Activated CD8-positive, alpha-beta T cell treated with anti-CD3 and anti-CD28 coated beads, Interleukin-2, amount 10 ng/mL, durations not matched to agents 7 days and 5 days (primary cell): ENCODE measurements around the gene MMD. TPM values are rescaled to one million over a fixed set of nuclear protein-coding genes. Genes with fewer than 3 reads are reported as not detected.
A peak's percentile ranks its signal among the peaks of the same experiment; 100 is the strongest.
"Not testable (repeated sequence)": the region's sequence is repeated elsewhere in the genome, so short reads cannot be mapped to it uniquely, and the experiment has no call there.

Experiments
- ATAC-seq: fragments of 150-1000 bp; cut with Tn5 transposase; one replicate; pipeline ENCODE4 v1.10.0; 2021; ENCODE audit warnings: moderate library complexity
- CTCF ChIA-PET: fragments of 350-600 bp; sonication (Branson Sonifier 250); formaldehyde crosslinking; loops from one replicate; lab custom pipeline; 2021; ENCODE audit warnings: antibody characterized with exemption; lab: Charles Lee
- POLR2A ChIA-PET: fragments of 350-600 bp; sonication (Branson Sonifier 250); formaldehyde crosslinking; loops from one replicate; lab custom pipeline; 2021; ENCODE audit warnings: antibody characterized with exemption; lab: Charles Lee
- DNase-seq: peaks from one replicate; pipeline ENCODE4 v3.0.0-alpha.2; 2020
- H3K27ac Mint-ChIP-seq: one replicate; pipeline ENCODE4 v1.8.0; 2021; ENCODE audit warnings: mild to moderate bottlenecking, mixed read lengths
- H3K27me3 Mint-ChIP-seq: one replicate; pipeline ENCODE4 v1.8.0; 2021; ENCODE audit warnings: low read depth, mixed read lengths
- H3K36me3 Mint-ChIP-seq: one replicate; pipeline ENCODE4 v1.8.0; 2021; ENCODE audit warnings: low read depth, mixed read lengths
- H3K4me1 Mint-ChIP-seq: one replicate; pipeline ENCODE4 v1.8.0; 2021; ENCODE audit warnings: low read depth, mixed read lengths
- H3K4me3 Mint-ChIP-seq: one replicate; pipeline ENCODE4 v1.8.0; 2021; ENCODE audit warnings: mild to moderate bottlenecking, mixed read lengths
- H3K9me3 Mint-ChIP-seq: one replicate; pipeline ENCODE4 v1.8.0; 2022; ENCODE audit warnings: mixed read lengths; ENCODE audit not compliant: insufficient read depth
- total RNA-seq, 2 experiments: library from RNA; stranded (reverse); gene quantifications; one replicate each; pipeline ENCODE4 v1.2.3, GENCODE V29; 2021

MMD gene, protein sequence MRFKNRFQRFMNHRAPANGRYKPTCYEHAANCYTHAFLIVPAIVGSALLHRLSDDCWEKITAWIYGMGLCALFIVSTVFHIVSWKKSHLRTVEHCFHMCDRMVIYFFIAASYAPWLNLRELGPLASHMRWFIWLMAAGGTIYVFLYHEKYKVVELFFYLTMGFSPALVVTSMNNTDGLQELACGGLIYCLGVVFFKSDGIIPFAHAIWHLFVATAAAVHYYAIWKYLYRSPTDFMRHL
- 10 to 100 TPM; 39.4 to 41.3 TPM for total RNA-seq

DNA sequence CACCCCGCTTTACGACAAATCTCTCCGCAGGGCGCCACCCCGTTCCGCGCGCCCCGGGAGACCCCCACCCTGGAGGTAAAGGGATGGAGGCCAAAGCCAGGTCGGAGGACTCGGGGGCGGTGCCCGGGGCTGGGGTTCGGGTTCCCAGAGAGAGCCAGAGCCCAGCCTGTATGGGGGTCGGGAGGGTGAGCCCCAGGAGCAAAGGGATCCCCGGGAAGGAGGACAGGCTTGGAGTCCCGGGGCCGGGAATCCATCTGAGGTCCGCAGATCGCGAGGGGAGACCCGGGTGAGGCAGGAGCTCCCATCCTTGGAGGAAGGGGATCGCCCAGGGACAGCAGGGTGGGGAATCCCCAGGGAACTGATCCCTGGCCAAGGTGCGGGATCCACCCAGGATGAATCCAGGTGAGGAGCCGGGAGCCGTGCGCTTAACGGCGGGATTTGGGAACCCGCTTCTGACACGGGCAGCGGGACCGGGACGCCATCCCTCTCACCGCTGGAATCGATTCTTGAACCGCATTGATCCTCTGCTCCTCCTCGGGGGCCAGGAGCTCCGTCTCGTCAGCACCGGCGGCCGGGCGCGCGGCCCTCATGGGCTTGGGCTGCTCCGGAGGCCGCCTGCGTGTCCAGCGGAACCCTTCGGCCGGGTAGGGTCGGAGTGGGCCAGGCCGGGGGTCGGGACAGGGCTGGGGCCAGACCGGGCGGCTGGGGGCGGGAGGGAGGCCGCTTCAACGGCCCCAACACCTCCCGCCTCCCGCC, at the start of gene MMD:
MMD (minus strand) TSS at position 657 of the 756 bp plus-strand sequence; CDS start at position 517, 140 bp downstream.
- ChIA-PET POLR2A (interaction anchor here (0.6 to 1.7 kb wide), 8 partner anchors 10 to 453 kb away, joined by 3 to 10 read pairs (median 4); partner anchors contain the start of genes COX11, PCTP and STXBP4), CTCF (interaction anchor here (2.0 kb wide), 1 partner anchor 73 kb away, joined by 5 read pairs; no protein-coding TSS in a partner anchor)
- Mint-ChIP-seq H3K27ac (peak within 1 kb of the TSS; percentile 99), H3K4me3 (peak within 1 kb of the TSS; percentile 94), H3K27me3 (peaks cover 21% of the 10 kb centered on the region), H3K9me3 (peaks cover 5% of the 10 kb centered on the region), H3K36me3 (peaks cover 38% of the 10 kb centered on the region), H3K4me1 (peaks cover 46% of the 10 kb centered on the region)
- no peak for DNase-seq
- ATAC-seq = peak; percentile 9

DNA sequence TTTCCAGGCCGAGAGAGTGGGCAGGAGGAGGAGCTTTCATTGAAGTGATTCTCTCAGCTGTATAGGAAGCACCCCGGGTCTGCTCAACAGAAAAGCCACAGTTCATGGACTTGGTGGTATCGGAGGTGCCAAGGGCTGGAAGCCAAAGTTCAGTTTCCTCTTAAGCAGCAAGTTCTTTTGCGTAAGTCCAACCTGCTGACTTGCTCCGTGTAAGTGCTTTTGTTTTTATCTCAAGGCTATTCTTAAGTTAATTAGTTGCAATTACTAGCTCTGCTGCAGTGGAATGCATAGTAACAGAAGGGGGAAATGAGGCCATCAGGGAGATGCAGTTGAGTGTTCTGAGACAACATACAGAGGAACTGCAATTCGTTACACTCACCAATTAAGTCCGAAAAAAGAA, 45.0 kb upstream of the MMD start:
- peaks cover 3% of the 10 kb centered on the region for H3K27me3 Mint-ChIP-seq
- no peak for ATAC-seq
- no peak for DNase-seq
- CTCF ChIA-PET = interaction anchor here (1.0 kb wide), 1 partner anchor 47 kb away, joined by 5 read pairs; no protein-coding TSS in a partner anchor
- H3K4me1 Mint-ChIP-seq = peaks cover 12% of the 10 kb centered on the region
- H3K4me3 Mint-ChIP-seq = no peak overlapping the region
- H3K36me3 Mint-ChIP-seq = no peaks in the 10 kb centered on the region
- no peaks in the 10 kb centered on the region for H3K9me3 Mint-ChIP-seq
- no peak overlapping the region for H3K27ac Mint-ChIP-seq
- POLR2A ChIA-PET = no interaction called here

DNA sequence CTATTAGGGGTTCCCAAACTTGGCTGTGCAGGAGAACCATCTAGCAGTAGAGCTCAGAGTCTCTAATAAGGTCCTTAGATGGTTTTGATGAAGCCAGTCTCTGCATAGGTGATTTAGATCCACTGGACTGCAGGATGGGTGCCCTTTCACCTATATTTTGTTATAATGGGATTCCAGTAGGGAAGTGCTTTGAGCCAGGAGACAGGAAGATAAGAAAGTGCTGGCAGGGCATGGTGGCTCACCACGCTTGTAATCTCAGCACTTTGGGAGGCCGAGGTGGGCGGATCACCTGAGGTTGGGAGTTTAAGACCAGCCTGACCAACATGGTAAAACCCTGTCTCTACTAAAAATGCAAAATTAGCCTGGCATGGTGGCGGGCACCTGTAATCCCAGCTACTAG, 44.1 kb upstream of the MMD start:
- H3K9me3 Mint-ChIP-seq, POLR2A ChIA-PET, H3K36me3 Mint-ChIP-seq, H3K27ac Mint-ChIP-seq, DNase-seq, H3K27me3 Mint-ChIP-seq, H3K4me3 Mint-ChIP-seq, ATAC-seq: not testable (repeated sequence)
- H3K4me1 Mint-ChIP-seq = peaks cover 13% of the 10 kb centered on the region
- CTCF ChIA-PET = interaction anchor here (1.0 kb wide), 1 partner anchor 48 kb away, joined by 5 read pairs; no protein-coding TSS in a partner anchor

DNA sequence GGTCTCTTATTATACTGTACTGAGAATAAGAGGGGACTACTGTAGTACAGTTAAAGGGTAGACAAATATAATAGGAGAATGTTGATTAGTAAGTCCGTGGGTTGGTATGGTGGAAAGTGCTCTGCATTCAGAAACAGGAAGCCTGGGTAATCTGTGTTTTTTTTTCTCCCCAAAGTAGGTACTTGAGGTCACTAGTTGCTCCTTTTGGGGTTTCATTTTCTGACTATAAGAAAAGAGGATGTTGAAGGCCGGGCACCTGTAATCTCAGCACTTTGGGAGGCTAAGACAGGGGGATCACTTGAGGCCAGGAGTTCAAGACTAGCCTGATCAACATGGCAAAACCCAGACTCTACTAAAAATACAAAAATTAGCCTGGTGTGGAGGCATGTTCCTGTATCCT, 42.0 kb upstream of the MMD start:
- Mint-ChIP-seq H3K36me3 (no peaks in the 10 kb centered on the region), H3K27ac (peak overlapping the region; percentile 66), H3K4me3 (no peak overlapping the region), H3K9me3 (no peaks in the 10 kb centered on the region), H3K27me3 (peaks cover 3% of the 10 kb centered on the region), H3K4me1 (peaks cover 13% of the 10 kb centered on the region)
- POLR2A ChIA-PET = no interaction called here
- DNase-seq (peak; percentile 22), ATAC-seq (peak; percentile 30)
- CTCF ChIA-PET = interaction anchor here (0.7 to 1.8 kb wide), 3 partner anchors 43 to 138 kb away, joined by 3 to 4 read pairs (median 3); no protein-coding TSS in a partner anchor

DNA sequence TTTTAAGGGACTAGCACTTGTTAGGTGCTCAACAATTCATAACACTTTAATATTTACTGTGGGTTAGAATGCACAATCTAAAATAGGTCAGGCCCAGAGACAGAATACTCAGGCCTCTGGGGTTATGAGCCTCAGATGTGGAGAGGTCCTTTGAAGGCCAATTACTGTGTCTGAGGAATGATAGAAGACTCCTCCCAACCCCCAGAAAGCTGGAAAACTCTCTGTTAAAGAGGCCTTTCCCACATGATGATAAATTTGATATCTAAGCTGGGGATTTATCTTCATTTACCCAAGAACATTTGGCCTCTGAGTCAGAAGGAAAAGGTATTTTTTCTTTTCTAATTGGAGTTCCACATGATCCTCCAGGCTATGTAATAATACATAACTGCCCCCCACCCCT, 41.1 kb upstream of the MMD start:
- no peak overlapping the region for H3K4me3 Mint-ChIP-seq
- no peak overlapping the region for H3K27ac Mint-ChIP-seq
- CTCF ChIA-PET = interaction anchor here (0.7 kb wide), 1 partner anchor 52 kb away, joined by 3 read pairs; no protein-coding TSS in a partner anchor
- ATAC-seq (no peak), DNase-seq (no peak)
- no peaks in the 10 kb centered on the region for H3K9me3 Mint-ChIP-seq
- H3K36me3 Mint-ChIP-seq = no peaks in the 10 kb centered on the region
- POLR2A ChIA-PET = no interaction called here
- peaks cover 3% of the 10 kb centered on the region for H3K27me3 Mint-ChIP-seq
- H3K4me1 Mint-ChIP-seq = peaks cover 16% of the 10 kb centered on the region

DNA sequence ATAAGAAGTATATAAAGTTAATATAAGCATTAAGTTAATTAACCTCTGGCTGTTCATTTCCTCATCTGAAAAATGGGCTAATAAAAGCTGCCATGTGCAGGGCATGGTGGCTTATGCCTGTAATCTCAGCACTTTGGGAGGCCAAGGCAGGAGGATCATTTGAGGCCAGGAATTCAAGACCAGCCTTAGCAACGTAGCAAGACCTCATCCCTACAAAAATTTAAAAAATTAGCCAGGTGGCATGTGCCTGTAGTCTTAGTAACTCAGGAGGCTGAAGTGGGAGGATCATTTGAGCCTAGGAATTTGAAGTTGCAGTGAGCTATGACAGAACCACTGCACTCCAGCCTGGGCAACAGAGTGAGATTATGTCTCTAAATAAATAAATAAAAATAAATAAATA, 40.6 kb upstream of the MMD start:
- Mint-ChIP-seq H3K9me3 (no peaks in the 10 kb centered on the region), H3K4me1 (peaks cover 16% of the 10 kb centered on the region), H3K27ac (no peak overlapping the region), H3K4me3 (no peak overlapping the region), H3K27me3 (peaks cover 3% of the 10 kb centered on the region), H3K36me3 (no peaks in the 10 kb centered on the region)
- DNase-seq (no peak), ATAC-seq (no peak)
- CTCF ChIA-PET = interaction anchor here (0.7 kb wide), 1 partner anchor 52 kb away, joined by 3 read pairs; no protein-coding TSS in a partner anchor
- POLR2A ChIA-PET = no interaction called here

DNA sequence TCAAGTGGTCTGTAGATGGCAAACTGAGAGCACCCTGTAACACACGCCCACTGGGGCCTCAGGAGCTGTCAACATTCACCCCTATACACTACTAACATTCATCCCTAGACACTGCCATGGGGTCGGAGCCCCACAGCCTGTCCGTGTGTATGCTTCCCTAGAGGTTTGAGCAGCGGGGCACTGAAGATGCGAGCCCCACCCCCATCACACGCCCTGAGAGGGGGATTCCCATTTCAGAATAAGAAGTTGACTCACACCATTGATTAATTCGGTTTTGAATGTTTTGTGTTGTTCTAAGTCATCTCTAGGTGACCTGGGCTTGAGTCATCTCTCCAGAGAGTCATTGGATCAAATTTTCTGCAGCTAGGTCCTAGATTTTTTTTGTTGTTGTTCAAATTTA, 37.3 kb upstream of the MMD start:
- Mint-ChIP-seq H3K4me1 (peaks cover 10% of the 10 kb centered on the region), H3K27me3 (peaks cover 11% of the 10 kb centered on the region), H3K4me3 (no peak overlapping the region), H3K36me3 (no peaks in the 10 kb centered on the region), H3K27ac (no peak overlapping the region), H3K9me3 (no peaks in the 10 kb centered on the region)
- ChIA-PET POLR2A (interaction anchor here (0.7 kb wide), 1 partner anchor 37 kb away, joined by 3 read pairs; the partner anchor contains the start of gene MMD), CTCF (no interaction called here)
- no peak for ATAC-seq
- DNase-seq = no peak

DNA sequence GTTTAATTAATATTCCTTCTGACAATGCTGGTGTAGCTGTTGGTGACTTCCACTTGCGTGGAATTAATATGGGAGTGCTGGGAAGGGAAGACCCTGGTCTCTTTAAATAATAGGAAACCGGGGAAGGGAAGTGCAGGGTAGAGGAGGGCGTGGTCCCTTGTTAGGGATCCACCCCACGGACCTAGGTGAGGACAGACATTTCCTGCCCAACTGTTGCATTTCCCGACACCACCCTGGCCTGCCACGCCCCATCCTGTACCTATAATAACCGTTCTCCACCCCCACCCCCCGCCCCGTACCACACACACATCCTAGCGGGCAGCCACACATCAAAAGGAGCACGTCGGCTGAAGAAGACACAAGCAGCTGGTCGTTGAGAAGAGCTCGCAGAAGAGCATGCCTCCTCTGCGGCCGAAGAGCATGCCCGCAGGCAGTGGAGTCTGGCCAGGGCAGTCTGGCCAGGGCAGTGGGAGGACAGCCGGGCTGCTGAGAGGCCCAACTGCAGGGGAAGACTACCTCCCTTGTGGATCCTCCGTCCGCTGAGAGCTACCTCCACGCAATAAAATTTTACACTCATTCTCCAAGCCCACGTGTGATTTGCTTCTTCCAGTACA, 36.8 kb upstream of the MMD start:
- POLR2A ChIA-PET = interaction anchor here (0.7 kb wide), 1 partner anchor 37 kb away, joined by 3 read pairs; the partner anchor contains the start of gene MMD

DNA sequence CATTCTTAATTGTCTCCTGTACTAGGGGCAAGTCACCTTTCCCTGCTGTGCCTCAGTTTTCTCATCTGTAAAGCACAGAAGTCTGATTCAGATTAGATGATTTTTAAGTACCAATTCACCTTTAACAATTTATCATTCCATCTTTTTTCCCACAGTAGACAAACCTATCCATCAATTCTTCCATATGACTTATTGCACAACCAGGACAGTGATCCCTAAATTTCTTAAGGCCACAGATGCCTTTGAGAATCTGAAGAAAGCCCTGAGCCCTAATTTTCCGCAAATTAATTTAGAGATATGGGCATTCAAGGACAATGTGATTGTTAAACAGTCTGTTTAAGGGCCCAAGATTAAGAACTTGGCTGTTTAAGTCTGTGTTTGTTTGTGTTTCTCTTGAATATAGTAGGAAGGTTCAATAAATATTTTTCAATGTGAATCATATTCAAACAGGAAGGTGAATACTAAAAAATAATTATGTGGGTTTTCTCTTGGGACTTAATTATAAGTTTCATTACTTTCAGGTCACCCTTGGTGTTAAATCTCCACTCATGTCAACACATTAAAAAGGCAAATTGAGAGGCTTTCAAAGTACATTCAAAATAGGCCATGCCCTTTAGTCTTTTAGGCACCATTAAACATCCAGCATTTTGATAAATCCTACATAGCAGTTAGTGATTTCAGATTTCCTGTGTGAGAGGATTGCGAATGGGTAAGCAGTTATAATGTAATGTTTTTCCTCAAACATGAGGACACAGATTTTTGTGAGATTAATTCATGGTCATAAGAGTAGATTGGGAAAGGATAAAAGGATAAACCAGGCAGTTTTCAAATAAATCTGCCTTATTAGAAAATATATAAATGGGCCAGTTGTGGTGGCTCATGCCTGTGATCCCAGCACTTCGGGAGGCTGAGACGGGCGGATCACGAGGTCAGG, 34.9 kb upstream of the MMD start:
- no peaks in the 10 kb centered on the region for H3K36me3 Mint-ChIP-seq
- H3K4me3 Mint-ChIP-seq = no peak overlapping the region
- ChIA-PET POLR2A (no interaction called here), CTCF (no interaction called here)
- peaks cover 18% of the 10 kb centered on the region for H3K4me1 Mint-ChIP-seq
- peaks cover 14% of the 10 kb centered on the region for H3K27me3 Mint-ChIP-seq
- no peak overlapping the region for H3K27ac Mint-ChIP-seq
- ATAC-seq (no peak), DNase-seq (no peak)
- no peaks in the 10 kb centered on the region for H3K9me3 Mint-ChIP-seq

More for the DNA sequence above, 36.8 kb upstream of the MMD start:
- CTCF ChIA-PET = no interaction called here
- no peak overlapping the region for H3K4me3 Mint-ChIP-seq
- H3K4me1 Mint-ChIP-seq = peaks cover 7% of the 10 kb centered on the region
- DNase-seq (no peak), ATAC-seq (no peak)
- no peaks in the 10 kb centered on the region for H3K36me3 Mint-ChIP-seq
- no peaks in the 10 kb centered on the region for H3K9me3 Mint-ChIP-seq
- no peak overlapping the region for H3K27ac Mint-ChIP-seq
- peaks cover 14% of the 10 kb centered on the region for H3K27me3 Mint-ChIP-seq

DNA sequence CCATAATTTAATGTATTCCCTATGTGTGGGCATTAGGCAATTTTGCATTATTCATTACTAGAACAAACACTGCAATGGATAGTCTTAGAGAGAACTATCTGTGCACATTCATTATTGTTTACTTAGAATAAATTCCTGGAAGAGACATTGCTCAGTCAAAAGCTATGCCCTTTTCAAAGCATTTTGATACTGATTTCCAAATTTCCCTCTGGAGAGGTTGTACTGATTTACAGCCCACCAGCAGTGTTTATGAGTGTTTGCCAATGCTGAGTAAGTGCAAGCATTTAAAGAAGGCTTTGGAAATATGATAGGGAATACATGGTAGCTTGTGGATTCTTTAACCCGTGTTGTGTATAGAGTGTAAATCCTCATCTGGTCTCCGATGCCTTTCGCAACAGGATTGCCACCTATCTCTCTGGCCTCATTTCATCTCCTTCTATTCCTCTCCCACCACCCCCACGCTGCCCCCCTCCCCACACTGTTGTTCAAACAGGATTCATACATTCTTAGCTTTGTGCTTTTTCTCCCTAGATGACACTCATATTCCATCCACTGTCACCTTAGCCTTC, 33.4 kb upstream of the MMD start:
- ATAC-seq (no peak), DNase-seq (no peak)
- no peak overlapping the region for H3K4me3 Mint-ChIP-seq
- H3K27me3 Mint-ChIP-seq = peaks cover 14% of the 10 kb centered on the region
- H3K9me3 Mint-ChIP-seq = no peaks in the 10 kb centered on the region
- ChIA-PET POLR2A (interaction anchor here (1.1 kb wide), 1 partner anchor 34 kb away, joined by 3 read pairs; no protein-coding TSS in a partner anchor), CTCF (no interaction called here)
- H3K27ac Mint-ChIP-seq = no peak overlapping the region
- peaks cover 24% of the 10 kb centered on the region for H3K4me1 Mint-ChIP-seq
- no peaks in the 10 kb centered on the region for H3K36me3 Mint-ChIP-seq
